LoVo (cell line): ENCODE data around the gene WDR73.
"Not testable (repeated sequence)": the region's sequence is repeated elsewhere in the genome, so short reads cannot be mapped to it uniquely, and the experiment has no call there.

Experiments
- DNase-seq: peaks from one replicate; pipeline ENCODE4 v3.0.0-alpha.2; 2016; ENCODE audit warnings: low spot score

Gene WDR73

DNA sequence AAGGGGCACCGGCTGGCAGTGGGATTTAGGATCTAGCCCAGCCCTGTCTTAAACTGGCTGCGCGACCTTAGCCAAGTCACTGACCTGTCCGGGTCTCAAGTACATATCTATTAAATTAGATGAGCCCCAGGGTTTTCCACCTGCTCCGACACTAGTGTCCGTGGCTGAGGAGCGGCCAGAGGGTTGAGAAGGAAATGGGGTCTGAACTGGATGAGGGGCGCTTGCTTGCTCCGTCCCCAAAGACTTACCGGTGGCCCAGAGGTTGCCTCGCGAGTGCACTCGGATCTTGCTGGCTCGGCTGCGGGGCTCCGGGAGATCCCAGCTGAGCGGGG lies 3.6 kb upstream of the WDR73 start:
- DNase-seq = no peak

DNA sequence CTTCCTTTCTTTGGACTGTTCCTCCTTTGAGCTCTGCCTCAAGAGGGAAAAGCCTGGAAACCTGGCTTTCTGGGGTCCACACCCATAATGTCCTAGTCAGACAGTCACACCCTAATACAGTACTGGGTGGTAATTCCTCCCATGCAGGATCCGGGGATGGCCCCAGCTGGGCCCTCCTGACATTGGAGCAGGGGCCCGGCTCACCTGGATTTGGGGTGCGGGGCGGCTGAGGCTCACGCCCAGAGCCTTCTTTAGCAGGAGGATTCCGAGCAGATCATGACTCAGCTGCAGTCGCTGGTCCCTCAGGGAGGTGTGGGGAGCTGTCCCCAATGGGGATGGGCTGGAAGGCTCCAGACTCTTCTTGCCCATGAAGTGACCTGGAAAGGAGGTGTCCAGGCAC lies 2.9 kb upstream of the WDR73 start:
- no peak for DNase-seq

DNA sequence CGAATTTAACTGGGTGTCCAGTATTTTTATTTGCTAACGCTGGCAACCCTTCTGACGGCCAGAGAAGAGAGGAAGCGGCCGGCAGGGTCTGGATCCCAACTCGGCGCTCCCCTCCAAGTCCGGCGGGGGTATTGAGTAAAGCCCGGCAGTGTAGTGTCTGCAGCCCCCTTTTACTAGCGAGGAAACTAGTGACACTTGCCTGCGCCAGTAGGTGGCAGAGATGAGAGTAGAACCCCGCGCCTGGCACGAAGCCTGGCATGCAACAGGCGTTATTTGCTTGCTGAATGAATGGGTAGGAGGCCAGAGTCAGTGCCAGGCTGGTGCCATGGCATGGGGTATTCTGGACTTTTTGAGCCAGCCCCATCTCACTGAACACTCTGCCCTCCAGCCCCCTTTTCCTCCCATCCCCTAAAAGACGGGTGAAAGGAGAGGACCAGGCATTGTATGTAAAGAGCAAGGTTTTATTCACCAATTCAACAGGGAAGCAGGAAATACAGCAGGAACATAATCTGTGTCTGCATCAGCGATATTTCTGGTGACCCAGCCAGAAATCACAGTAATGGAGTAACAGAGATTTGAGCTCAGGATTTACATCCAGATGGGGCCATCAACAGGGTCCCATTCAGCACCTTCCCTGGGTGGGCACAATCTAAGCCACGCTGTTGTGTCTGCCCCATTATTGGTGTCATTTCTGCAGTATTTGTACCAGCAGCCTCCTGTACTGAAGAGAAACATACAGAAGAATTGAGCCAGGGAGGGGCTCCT lies 788 bp upstream of the WDR73 start:
- peak; percentile 88 for DNase-seq

DNA sequence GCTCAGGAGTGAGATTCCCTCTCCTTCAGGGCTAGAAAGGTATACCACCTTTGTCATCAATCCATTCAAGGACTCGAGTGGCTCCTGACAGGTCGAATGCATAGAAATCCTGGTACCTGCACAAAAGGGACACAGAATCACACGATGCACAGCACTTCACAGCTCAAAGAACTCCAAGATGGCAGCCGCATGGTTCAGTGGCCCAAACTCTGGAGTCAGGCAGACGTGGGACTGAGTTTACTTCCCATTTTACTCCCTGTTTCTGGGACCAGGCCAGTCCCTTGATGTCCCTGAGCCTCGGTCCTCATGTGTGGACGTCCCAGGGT lies 536 bp downstream of the WDR73 start:
- no peak for DNase-seq

DNA sequence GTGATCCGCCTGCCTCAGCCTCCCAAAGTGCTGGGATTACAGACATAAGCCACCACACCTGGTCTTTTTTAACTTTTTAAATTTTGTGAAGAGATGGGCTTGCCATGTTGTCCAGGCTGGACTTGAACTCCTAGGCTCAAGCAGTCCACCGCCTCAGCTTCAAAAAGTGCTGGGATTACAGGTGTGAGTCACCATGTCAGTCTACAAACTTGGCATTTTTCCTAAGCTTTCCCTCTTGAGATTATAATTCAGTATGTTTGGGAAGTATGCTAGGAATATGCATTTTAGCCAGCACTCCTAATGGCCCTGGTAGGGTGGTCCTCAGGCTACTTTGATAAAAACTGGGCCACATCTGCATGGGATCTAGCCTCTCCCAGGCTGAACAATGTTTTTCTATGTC lies 4.4 kb downstream of the WDR73 start:
- no peak for DNase-seq

DNA sequence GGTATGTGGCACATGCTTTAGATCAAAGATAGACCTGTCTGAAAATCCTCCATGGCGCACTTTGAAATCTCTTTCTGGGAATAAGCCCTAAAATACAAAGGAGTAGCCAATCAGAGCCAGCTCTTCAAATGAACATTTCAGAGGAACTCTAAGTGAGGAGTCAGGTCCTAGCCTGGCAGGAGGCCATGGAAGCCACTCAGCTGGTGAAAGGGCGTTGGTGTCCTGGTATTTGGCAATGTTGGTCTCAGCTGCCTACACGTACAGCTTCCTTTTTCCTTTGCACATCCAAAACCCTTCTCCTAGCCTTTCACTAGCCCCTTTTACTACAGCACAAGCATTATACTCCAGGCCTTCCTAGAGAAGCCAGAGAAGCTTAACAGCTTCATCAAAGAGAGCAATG lies 5.5 kb downstream of the WDR73 start:
- DNase-seq = no peak

DNA sequence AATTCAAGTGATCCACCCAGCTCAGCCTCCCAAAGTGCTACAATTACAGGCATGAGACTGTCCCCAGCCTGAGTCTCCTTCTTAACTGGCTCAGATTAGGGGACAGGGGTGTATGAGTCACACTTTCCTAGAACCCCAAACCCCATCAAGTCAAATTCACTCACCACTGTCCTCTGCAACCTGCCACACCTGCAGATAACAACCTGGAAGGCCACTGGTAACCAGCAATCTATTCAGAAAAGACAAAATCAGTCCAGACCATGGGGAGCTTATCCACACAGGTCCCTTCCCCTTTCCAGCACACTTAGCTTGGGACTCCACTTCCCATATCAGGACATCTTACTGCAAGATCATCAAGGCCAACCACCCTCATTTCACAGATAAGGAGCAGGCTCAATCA lies 6.4 kb downstream of the WDR73 start:
- no peak for DNase-seq

DNA sequence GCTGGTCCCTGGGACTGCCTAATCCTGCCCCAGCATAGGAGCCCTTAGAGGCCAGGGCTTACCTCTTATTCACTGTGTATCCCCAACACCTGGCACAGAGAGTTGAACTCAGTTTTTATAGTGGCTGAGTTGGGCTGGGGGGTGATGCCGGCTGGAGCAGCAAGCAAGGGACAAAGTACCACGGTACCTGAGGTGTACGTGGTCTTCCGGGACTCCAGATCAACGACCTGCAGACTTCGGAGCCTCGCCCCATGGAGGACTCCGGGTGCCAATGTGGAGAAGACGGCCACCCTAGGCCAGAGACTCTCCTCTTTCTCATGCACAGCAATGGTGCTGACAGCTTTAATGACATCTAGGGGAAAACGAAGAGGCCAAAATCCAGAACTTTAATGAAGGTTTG lies 8.1 kb downstream of the WDR73 start:
- DNase-seq = no peak

DNA sequence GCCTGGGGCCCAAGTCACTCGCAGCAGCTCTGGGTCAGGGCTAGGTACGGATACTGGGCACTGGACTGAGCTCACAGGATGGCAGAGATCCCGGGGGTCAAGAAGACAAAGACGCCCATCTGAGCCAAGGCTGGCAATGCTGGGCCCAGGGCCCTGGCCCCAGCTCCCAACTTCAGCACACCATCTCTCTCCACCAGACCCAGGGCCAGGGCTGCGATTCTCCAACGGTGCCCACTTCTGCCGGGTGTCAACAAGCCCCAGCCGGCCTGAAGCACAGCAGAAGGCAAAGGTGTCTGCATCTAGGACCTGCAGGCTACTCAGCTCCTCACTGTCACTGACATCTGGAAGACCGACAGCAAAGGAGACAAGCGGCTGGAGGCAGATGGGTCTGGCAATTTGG lies 8.6 kb downstream of the WDR73 start:
- DNase-seq = no peak

DNA sequence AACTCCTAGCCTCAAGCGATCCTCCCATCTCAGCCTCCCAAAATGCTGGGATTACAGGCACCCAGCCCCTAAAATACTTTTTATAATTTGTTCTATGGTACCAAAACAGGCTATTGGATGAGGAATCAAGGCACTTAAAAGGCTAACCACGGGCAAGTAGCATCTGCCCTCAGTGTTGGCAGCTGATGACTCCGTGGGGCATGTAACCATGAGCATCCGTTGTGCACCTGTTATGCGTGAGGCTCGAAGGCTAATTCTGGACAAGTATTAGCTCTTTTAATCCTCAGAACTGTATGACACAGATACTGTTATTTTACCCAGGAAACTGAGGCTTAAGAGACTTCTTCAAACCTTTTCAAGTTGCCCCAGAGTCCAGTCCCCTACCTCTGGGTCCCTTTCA lies 10.2 kb downstream of the WDR73 start:
- no peak for DNase-seq

DNA sequence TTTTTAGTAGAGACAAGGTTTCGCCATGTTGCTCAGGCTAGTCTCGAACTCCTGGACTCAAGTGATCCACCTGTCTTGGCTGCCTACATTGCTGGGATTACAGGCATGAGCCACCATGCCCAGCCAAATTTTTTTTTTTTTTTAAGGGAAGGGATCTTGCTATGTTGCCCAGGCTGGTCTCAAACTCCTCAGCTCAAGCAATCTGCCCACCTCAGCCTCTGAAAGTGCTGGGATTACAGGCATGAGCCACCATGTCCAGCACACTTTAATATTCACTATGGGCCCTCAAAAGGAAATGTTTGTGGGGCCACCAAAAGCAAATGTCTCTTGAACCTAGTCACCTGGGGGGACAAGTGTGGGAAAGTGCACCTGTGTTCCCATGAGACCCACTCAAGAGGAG lies 11.4 kb downstream of the WDR73 start:
- DNase-seq = not testable (repeated sequence)

DNA sequence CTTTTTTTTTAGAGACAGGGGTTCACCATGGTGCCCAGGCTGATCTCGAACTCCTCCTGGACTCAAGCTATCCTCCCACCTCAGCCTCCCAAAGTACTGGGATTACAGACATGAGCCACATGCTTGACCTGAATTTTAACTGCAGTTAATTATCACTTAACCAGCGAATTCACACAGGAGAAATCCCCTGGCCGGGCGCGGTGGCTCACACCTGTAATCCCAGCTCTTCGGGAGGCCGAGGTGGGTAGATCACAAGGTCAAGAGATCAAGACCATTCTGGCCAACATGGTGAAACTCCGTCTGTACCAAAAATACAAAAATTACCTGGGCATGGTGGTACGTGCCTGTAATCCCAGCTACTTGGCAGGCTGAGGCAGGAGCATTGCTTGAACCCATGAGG lies 12.2 kb downstream of the WDR73 start:
- not testable (repeated sequence) for DNase-seq

DNA sequence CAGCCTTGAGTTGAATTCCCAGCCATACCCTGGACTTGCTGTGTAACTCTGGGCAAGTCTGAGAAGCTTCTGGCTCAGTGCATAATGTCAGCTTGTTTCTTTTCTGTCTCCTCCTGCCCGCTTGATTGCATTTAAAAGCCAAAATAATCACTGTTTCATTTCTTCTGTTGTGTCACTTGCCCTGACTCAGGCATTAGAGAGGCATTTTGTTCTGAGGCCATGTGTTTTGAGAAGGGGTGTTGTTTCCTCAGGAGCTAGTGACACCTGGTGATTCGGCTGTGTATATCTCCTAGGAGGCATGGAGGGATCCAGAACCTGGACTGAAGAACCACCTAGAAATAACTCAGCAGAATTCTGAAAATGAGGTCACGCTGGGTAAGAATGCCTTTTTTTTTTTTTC lies 16.0 kb downstream of the WDR73 start:
- no peak for DNase-seq

DNA sequence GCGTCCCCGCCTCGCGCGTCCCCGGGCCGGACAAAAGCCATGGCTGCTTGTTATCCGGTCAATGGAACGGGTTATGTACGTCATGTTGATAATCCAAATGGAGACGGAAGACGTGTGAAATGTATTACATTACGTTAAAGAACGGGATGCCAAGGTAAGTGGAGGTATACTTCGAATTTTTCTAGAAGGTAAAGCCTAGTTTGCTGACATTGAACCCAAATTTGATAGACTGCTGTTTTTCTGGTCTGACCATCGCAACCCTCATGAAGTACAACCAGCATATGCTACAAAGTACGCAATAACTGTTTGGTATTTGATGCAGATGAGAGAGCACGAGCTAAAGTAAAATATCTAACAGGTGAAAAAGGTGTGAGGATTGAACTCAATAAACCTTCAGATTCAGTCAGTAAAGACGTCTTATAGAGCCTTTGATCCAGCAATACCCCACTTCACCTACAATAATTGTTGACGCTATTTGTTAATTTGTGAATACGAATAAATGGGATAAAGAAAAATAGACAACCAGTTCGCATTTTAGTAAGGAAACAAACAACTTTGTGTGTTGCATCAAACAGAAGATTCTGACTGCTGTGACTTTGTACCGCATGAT lies 19.8 kb downstream of the WDR73 start:
- DNase-seq = no peak

DNA sequence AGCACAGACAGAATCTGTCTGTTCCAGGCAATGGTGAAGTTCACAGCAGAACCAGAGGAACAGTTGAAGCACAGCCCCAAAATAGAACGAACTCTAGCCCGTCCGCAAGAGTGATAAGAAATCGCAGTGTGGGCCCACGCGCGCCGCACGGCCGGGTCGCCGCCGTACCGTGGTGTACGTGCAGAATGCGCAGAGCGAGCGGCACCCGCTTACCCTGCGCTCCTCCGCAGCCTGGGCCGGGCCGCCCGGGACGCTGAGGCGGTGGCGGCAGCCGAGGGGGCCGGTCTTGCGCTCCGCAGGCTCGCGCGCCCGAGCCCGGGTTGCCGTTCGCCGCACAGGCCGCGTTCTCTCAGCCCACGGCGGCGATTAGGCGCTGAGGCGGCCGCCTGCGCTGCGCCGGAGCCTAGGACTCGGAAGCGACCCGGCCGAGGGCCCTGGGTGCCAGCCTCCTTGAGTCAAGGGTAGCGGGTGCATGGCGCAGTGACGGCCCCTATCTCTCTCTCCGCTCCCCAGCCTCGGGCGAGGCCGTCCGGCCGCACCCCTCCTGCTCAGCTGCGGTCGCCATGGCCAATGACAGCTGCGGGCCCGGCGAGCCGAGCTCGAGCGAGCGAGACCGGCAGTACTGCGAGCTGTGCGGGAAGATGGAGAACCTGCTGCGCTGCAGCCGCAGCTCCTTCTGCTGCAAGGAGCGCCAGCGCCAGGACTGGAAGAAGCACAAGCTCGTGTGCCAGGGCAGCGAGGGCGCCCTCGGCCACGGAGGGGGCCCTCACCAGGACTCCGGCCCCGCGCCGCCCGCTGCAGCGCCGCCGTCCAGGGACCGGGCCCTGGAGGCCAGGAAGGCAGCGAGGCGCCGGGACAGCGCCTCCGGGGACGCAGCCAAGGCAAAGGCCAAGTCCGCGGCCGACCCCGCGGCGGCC lies 20.5 kb downstream of the WDR73 start:
- DNase-seq = peak; percentile 74

DNA sequence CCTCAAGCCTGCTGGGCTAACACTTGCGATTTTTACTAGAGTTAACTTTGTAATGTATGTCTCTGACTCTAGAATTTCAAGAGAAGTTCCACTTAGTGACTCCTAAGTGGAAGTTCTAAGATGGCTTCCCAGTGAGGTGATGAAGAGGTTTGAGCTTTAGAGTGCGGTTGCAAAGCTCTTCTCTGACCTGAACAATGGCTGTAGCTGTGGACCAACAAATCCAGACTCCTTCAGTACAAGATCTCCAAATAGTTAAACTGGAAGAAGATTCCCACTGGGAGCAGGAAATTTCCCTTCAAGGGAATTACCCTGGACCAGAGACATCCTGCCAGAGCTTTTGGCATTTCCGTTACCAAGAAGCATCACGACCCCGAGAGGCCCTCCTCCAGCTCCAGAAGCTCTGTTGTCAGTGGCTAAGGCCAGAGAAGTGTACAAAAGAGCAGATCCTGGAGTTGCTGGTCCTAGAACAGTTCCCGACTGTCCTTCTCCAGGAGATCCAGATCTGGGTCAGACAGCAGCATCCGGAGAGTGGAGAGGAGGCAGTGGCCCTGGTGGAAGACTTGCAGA lies 22.3 kb downstream of the WDR73 start:
- no peak for DNase-seq

DNA sequence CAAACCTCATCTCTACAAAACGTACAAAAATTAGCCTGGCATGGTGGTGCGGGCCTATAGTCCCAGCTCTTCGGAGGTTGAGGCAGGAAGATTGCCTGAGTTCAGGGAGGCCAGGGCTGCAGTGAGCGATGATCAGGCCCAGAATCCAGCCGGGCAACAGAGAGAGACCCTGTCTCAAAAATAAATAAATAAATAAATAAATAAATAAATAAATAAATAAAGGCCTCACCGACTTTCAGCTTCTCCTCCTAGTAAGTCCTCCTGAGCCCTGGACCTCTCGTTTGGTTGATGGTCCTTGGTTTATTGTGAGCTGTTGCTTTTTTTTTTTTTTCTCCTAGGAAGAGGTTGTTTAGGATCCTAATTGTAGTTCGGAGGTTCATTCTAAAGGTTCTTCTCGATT lies 25.1 kb downstream of the WDR73 start:
- no peak for DNase-seq

DNA sequence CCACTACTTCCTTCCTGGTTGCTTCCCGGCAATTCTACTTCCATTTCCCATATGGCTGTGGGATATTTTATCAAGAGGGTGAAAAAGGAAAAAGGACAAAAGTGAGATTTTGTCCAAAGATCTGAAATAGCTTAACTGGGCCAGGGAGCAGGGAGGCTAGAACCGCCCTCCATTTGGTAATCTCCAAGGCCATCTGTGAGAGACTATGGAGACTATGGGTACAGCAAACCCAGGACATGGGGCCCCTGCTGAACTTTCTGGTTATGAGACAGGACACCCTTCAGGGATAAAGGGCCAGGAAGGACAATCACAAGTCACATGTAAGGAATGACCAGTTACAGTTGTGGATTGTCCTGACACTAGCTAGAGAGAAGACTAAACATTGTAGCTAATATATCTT lies 29.0 kb downstream of the WDR73 start:
- no peak for DNase-seq

DNA sequence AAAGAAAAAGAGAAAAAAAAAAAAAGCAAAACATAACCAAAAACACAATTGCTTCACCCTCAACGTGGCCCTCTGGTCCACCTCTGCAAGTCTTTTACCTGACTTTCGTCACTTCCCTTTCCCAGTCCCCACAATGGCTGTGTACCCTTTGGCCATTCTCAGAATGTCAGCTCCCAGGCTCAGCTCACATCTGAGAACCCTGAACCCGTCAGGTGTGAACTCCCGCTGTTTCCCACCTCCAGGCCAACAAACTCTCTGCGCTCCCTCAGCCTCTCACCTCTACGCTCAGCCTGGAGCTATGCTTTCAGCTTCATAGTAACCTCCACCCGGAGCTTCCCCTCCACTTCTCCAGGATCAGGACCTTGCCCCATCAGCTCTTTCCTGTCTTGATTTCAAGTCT lies 29.7 kb downstream of the WDR73 start:
- DNase-seq = no peak

DNA sequence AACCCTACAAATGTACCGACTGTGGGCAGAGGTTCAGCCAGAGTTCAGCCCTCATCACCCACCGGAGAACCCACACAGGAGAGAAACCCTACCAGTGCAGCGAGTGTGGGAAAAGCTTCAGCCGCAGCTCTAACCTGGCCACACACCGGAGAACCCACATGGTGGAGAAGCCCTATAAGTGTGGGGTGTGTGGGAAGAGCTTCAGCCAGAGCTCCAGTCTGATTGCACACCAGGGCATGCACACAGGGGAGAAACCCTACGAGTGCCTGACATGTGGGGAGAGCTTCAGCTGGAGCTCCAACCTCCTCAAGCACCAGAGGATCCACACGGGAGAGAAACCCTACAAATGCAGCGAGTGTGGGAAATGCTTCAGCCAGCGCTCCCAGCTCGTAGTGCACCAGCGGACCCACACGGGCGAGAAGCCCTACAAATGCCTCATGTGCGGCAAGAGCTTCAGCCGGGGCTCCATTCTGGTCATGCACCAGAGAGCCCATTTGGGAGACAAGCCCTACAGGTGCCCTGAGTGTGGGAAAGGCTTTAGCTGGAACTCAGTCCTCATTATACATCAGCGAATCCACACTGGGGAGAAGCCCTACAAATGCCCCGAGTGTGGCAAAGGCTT lies 32.6 kb downstream of the WDR73 start:
- DNase-seq = no peak

DNA sequence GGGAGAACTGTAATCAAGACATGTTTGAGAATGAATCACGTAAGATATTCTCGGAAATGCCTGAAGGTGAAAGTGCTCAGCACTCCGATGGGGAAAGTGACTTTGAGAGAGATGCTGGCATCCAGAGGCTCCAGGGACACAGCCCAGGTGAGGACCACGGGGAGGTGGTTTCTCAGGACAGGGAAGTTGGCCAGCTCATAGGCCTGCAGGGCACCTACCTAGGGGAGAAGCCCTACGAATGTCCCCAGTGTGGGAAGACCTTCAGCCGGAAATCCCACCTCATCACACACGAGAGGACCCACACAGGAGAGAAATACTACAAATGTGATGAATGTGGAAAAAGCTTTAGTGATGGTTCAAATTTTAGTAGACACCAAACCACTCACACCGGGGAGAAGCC lies 33.5 kb downstream of the WDR73 start:
- DNase-seq = no peak

DNA sequence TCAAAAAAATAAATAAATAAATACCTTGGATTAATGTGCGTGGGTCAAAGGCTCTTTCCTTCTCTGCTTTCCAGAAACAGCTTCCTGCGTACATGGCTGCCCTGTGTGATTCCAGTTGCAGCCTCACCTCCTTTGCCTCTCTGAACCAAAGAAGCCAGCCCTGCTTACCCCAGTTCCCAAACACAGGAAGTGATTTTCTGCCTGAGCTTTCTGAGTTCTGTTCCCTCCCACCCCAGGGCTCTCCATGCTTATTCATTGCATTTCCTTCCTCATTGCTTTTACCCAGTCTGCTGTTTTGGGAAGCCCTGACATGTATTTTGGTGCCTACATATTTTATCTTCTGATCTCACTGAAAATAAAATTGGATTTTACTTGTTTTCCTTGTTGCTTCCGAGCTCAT lies 37.8 kb downstream of the WDR73 start:
- DNase-seq = no peak

DNA sequence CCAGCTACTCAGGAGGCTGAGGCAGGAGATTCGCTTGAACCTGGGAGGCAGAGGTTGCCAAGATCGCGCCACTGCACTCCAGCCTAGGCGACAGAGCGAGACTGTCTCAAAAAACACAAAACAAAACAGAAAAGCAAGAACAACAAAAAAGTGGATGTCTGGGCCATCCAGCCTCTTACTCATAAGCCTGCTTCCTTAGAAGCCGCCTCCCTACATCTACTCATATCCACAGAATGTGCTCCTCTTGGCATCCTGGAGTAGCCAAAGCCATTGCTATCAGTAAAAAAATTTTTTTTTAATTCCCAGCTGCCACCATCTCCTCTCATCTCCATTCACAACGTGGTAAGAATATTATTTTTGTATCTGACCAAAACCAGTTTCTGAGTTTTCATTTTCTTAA lies 42.5 kb downstream of the WDR73 start:
- no peak for DNase-seq
